NOMO-1 (cell line): ENCODE data around the gene DDIT3.
A peak's percentile ranks its signal among the peaks of the same experiment; 100 is the strongest.
"Not testable (repeated sequence)": the region's sequence is repeated elsewhere in the genome, so short reads cannot be mapped to it uniquely, and the experiment has no call there.

Experiments used
- DNase-seq, 2 experiments: peaks; one replicate each; lab custom pipeline; 2025; ENCODE audit not compliant: unreplicated experiment in 2 of 2; lab: John Stamatoyannopoulos, UW

The DDIT3 gene

DNA sequence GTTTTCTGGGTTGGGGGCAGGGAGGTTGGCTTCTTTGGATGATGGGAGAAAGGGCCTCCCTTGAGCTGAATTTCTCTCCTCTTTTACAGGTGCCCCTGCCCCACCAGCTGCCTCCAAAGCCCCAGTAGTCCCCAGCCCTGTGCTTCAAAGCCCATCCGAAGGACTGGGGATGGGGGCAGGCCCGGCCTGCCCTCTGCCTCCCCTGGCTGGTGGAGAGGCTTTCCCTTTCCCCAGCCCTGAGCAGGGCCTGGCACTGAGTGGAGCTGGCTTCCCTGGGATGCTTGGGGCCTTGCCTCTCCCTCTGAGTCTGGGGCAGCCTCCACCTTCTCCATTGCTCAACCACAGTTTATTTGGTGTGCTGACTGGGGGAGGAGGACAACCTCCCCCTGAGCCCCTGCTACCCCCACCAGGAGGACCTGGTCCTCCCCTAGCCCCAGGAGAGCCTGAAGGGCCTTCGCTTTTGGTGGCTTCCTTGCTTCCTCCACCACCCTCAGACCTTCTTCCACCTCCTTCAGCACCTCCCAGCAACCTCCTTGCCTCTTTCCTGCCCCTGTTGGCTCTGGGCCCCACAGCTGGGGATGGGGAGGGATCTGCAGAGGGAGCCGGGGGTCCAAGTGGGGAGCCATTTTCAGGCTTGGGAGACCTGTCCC is 6.3 kb upstream of the DDIT3 start:
- no peak for DNase-seq

DNA sequence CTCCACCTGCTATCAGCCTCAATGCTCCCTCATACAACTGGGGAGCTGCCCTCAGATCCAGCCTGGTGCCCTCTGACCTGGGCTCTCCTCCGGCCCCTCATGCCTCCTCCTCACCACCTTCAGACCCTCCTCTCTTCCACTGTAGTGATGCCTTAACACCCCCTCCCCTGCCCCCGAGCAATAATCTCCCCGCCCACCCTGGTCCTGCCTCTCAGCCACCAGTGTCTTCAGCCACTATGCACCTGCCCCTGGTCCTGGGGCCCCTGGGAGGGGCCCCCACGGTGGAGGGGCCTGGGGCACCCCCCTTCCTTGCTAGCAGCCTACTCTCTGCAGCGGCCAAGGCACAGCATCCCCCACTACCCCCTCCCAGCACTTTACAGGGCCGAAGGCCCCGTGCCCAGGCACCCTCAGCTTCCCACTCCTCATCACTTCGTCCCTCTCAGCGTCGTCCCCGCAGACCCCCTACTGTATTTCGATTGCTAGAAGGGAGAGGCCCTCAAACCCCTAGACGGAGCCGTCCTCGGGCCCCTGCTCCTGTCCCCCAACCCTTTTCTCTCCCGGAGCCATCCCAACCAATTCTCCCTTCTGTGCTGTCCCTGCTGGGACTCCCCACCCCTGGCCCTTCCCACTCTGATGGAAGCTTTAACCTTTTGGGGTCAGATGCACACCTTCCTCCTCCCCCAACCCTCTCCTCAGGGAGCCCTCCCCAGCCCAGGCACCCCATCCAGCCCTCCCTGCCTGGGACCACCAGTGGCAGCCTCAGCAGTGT is 5.5 kb upstream of the DDIT3 start:
- DNase-seq, result no peak

DNA sequence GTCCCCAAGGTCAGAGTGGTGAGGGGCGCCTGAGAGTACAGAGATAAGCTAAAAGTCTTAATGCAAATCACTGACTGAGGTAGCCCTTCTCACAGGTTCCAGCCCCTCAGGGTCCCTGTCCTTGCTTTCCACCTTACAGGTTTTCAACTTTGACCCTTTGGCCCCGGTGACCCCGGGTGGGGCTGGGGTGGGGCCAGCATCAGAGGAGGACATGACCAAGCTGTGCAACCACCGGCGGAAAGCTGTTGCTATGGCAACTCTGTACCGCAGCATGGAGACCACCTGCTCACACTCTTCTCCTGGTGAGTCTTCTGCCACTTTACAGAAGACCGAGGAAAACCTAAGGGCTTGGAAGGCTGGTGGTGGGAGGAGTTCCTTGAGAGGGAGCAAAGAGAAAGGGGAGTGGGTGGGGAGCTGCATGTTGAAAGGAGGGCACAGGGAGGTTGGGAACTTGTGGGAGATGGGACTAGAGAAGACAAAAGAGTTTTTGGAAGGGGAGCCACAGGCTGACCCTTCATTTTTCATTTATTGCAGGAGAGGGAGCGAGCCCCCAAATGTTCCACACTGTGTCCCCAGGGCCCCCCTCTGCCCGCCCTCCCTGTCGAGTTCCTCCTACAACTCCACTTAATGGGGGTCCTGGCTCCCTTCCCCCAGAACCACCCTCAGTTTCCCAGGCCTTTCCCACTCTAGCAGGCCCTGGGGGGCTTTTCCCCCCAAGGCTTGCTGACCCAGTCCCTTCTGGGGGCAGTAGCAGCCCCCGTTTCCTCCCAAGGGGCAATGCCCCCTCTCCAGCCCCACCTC is 4.7 kb upstream of the DDIT3 start:
- no peak for DNase-seq

DNA sequence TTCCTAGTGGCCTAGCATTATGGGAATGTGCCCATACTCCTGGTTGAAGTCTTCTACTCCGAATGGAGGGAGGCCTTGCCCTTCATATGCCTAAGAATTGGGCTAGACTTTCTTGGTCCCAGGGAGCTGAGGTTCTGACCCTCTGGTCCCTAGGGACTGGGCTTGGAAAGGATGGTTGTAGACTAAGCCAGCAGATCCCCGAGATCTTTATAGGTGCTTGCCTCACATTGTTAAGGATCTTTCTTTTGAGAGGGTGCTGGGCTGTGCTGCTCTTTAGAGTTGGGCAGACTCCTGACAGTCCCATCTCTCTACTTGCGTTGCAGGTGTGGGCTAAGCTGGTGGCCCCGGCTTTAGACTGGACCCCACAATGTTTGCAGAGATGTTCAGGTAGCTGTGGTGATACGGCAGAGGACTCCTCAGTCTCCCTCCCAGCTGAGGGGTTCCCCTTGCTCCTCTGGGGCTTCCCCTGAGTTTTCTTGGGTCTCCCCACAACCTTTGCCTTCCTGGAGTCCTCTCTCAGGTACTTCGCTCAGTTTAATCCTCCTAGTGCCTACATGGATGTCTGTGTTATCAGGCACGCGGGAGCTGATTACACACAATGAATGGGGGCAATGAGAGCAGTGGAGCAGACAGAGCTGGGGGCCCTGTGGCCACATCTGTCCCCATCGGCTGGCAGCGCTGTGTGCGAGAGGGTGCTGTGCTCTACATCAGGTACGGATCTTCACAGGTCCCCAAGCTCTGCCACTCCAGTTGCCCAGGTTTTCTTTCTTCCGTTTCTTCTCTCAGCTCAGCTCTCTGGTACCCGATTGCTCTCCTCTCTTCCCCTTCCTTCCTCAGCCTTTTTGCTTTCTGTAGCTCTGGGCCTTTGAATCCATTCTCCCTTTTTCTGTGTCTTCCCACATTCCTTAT is 3.6 kb upstream of the DDIT3 start:
- DNase-seq, result no peak

DNA sequence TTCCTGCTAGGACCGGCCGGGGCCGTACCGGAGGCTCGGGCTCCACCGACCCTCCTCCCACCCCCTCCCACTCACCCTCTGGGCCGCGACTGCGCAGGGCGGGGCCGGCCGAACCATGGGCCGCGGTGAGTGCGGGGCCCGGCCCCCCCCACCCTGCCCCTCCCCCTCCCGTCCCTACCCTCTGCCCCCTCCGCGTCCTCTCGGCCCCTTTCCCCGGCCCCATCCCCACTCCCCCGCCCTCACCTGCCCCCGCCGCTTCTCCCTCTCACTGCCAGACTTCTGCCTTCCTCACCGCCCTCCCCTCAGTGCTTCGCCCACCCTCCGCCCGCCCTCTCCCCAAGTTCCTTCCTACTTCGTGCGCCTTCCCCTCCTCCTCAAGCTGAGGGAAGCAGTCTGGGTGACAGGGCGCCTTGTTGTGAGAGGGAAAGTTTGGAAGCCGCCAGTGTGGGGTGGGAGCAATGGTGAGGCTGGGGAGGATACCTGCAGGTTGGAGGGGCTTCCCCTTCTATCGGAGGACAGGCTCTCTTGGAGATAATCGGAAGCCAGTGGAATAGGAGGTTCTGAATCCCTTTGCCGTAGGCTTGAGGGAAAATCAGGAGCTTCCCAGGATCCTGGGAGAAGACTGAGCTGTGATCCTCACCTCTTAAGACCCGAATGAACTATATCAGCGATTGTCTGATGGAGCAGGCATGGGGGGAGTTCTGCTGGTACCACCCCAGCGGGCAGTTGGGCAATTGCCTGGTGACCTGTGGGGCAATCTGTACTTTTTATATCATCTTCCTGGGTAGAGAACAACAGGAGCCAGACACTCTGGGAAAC is 2.8 kb upstream of the DDIT3 start:
- peak; percentile 65 to 82 for DNase-seq

DNA sequence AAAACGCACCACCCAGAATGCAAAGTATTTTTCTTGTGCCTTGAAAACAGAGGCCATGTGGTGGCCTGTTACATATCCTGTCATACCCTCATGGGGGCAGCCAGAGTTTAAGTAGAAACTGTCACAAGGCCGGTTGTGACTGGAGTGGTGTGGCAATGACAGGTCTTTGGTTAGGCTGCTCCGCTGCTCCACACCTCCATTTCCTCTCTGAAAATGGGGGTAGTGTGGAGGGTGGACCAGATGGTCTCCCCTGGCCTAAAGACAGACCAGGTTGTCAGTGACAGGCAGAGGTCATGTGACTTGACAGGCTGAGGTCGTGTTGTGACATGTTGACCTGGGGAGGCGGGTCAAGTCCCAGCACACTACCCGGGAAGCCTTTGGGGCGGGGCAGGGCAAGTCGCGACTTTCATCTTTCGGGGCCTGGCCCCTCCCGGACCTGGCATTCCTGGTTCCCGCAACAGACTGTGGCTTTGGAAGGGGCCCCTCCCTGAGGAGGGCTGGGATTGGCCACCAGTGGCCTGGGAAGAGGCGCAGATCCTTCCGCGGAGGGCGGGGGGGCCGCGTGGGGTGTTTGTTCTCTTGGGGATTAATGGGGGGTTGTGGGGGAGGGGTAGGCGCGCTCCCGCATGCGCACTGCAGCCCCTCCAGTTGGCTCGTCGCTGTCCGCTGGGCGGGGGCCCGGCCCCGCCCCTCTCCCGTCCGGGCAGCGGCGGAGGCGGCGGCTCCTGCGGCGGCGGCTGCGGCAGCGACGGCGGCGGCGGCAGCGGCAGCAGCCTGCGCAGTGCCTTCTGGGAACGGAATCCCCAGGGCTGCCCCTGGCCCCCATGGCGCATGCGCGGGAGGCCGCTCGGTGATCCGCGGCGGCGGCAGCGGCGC is 1.9 kb upstream of the DDIT3 start, which contains the start of gene MBD6:
TSS of gene MBD6 (plus strand) at position 814 of the 876 bp plus-strand sequence. CDS start 1,480 bp downstream, outside the sequence.
- DNase-seq, result peak; percentile 90 to 92

DNA sequence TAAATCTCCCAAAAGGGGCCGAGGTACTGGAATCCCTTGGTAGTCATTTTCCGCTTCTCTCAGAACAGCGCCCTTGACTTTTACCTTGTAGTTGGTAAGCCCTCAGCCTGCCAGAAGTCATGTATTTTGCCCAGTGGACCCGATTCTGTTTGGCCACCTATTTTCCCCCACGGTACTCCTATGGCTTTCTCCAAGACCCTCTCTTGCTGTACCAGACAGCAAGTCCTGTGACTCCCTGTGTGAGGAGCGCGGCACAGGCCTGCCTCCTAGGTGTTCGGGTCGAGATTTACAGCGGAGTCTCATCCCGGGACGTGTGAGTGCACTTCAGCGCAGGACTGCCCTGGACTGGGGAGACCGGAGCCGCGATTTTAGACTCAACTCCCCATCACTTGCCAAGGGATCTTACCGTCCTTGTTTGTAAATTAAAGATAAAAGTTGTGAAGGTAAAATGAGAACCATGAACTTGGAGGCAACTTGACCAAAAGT is 1.3 kb upstream of the DDIT3 start:
- no peak for DNase-seq

DNA sequence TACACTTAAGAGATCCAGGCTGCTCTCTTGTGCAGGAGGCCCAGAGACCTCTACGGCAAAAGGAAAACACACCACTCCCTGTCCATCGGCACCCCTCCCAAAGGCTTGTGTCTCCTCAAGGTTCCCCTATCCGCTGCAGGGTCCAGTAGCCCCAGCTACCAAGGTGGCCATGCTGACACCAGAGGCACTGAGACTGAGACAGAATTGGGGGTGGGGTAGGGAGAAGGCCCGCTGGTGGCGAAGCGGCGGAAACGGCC is 590 bp downstream of the DDIT3 start:
- DNase-seq, result peak; percentile 39 to 52

DNA sequence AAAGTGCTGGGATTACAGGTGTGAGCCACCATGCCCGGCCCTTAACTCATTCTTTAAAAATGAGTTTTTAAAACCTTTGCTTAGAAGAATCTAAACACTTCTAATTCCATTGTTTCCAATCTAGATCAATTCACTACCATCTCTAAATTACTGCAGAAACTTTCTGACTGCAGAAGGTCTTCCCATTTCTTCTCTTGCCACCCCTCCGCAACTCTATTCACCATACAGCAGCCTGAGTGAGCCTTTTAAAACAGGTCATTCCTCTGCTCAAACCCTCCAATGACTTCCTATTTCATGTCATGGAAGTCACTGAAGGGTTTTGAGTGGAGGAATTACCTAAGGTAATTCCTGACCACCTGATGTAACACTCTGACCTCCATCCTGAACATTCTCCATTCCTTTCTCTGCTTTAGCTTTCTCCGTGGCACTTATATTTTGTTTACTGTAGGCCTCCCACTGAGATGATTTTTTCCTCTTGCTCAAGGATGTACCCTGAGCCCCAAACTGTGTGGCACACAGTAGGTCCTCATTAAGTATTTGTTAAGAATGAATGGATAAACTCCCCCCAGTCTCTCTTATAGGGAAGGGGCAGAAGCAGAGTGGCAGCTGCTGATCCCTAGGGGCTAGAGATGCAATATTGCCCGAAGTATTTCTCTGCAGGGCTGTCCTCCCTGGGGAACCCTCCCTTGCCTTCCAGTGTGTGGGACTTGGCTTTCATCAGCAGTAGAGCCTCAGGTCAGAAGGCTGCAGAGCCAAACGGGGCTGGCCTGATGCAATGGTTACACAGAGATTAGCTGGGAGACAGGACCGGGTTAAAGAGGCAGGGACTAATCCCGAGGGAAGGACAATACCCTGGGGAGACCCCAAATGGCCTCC is 1.2 kb downstream of the DDIT3 start:
- DNase-seq, result peak in 1 of 2 experiments; percentile 37

DNA sequence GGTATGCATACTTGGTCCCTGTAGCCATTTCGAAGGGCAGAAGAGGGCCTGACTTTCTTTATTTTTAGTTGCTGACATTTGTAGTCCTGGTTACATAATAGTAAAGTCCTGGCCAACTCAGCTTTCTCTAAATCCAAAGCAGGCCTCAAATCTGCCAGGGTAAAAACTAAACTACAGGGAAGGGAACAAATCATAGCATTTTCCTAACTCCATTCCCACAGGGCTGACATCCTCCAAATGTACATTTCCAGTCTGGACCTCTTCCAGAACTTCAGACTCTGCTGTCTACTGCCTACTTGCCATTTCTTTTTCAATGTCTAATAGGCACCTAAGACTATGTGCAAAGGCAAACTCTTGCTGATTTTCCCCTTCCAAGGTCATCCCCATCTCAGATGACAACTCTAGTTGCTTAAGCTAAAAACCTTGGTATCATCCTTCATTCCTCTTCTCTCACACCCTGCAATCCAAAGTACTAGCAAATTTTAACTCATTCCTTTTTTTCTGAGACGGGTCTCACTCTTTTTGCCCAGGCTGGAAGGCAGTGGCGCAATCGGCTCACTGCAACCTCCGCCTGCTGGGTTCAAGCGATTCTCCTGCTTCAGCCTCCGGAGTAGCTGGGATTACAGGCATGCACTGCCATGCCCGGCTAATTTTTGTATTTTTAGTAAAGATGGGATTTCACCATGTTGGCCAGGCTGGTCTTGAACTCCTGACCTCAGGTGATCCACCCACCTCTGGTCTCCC is 2.0 kb downstream of the DDIT3 start:
- no peak for DNase-seq

DNA sequence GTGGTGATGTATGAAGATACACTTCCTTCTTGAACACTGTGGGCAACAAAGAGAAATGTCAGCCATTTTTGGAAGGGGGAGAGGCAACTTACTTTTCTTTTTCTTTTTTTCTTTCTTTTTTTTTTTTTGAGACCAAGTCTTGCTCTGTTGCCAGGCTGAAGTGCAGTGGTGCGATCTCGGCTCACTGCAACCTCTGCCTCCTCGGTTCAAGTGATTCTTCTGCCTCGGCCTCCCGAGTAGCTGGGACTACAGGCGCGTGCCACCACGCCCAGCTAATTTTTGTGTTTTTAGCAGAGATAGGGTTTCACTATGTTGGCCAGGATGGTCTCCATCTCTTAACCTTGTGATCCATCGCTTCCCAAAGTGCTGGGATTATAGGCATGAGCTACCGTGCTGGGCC is 2.6 kb downstream of the DDIT3 start:
- DNase-seq, result not testable (repeated sequence)

DNA sequence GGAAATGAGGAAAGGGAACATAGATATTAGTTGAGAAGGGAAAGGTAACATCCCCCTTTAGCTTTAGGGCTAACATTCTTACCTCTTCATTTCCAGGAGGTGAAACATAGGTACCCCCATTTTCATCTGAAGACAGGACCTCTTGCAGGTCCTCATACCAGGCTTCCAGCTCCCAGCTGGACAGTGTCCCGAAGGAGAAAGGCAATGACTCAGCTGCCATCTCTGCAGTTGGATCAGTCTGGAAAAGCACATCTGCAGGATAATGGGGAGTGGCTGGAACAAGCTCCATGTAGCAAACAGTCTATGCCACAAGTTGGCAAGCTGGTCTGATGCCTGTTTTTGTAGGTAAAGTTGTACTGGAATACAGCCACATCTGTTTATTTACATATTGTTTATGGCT is 3.1 kb downstream of the DDIT3 start:
- no peak for DNase-seq

DNA sequence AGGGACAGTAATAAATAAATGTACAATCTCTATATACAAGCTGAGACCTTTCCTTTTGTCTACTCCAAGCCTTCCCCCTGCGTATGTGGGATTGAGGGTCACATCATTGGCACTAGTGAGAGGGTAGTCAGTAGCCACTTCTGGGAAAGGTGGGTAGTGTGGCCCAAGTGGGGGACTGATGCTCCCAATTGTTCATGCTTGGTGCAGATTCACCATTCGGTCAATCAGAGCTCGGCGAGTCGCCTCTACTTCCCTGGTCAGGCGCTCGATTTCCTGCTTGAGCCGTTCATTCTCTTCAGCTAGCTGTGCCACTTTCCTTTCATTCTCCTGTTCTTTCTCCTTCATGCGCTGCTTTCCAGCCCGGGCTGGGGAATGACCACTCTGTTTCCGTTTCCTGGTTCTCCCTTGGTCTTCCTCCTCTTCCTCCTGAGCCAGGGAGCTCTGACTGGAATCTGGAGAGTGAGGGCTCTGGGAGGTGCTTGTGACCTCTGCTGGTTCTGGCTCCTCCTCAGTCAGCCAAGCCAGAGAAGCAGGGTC is 3.6 kb downstream of the DDIT3 start:
- no peak for DNase-seq

DNA sequence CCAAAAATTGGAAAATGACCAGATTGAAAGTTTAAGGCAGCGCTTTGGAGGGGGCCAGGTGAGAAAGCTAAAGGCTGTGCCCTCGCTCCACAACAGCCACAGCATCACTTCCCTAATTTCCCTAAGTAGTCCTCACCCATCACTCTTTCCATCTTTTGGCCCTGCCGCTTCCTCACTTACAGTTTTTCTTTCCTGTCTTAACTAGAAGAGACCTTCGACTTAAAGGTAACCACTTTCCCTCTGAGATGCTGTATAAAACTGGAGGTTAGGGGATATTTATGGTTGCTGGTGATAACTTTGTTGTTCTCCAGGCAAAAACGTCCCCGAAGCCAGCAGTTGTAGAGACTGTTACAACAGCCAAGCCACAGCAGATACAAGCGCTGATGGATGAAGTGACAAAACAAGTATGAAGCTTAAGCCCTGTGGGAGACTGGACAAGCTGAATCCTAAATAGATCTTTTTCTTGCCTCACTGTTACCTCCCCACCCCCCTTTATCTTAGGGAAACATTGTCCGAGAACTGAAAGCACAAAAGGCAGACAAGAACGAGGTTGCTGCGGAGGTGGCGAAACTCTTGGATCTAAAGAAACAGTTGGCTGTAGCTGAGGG is 4.3 kb downstream of the DDIT3 start:
- no peak for DNase-seq

DNA sequence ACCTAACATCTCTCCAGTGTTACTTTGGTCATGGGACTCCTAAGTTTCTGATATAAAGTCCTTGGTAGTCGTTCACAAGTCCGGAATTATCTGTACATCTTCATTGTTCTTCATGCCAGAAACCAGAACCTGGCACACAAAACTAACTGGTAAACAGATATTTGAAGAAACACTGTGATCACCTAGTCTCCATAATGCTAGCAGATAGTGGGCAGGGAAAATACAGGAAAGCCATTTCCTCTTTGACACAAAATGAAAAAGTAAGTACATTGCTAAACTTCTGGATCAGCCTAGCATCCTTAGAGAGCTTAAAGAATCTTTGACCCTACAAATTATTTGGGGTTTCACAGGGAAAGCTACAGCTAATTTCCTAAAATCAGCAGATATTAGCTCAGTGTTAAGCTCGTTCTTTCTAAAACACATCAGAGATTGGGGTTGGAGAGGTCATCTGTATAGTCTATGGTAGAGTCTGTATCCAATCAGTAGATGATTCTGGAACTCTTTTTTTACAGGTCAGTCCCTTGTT is 4.8 kb downstream of the DDIT3 start:
- DNase-seq, result no peak

DNA sequence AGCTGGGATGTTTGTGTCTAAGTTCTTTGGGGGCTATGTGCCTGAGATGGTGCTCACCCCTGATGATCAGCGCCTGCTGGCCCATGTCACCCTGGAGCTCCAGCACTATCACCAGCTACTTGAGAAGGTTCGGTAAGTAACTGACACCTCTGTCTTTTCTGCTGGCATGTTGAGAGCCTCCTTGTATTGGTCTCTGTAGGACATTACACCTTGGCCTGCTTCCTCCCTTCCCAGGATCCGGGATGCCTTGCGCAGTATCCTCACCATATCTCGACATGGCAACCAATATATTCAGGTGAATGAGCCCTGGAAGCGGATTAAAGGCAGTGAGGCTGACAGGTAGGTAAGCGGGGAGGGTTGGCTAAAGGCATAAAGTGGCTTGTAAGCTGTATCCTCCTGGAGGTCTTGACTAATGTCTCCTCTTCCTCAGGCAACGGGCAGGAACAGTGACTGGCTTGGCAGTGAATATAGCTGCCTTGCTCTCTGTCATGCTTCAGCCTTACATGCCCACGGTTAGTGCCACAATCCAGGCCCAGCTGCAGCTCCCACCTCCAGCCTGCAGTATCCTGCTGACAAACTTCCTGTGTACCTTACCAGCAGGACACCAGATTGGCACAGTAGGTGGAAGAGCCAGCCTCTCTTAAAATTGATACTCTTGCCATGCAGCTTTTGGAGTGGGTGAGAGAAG is 5.5 kb downstream of the DDIT3 start:
- DNase-seq, result no peak
